NCI-H187 treated with DMSO at 0.1 percent for 48 hours (cell line): Measurements from ENCODE around the gene MAP1LC3B.
"Not testable (repeated sequence)": the region's sequence is repeated elsewhere in the genome, so short reads cannot be mapped to it uniquely, and the experiment has no call there.

ENCODE experiments used
- DNase-seq: peaks from one replicate; lab custom pipeline; 2025; lab: John Stamatoyannopoulos, UW

MAP1LC3B gene

DNA sequence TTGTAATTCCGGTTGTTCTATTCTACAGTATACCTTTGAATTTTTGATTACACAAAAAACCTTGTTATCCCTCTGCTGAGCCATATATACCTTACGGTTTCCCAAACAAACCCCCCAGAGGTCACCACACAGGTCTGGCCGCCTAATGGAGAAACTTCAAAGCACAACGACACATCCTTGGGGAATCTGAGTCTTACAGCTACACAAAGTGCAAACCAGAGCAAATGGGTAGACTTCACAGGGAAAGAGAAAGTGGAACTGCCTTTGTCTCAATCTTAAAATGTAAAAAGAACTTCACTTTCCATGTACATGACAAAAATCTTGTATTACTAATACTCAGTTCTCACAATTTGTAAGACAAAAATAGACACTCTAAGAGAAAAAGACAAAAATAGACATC, 11.3 kb upstream of the MAP1LC3B start:
- no peak for DNase-seq

GRCh38 chr16:87382023-87382785, 9.9 kb upstream of the MAP1LC3B start:
- DNase-seq = no peak

- no peak for DNase-seq
These were observed 8.5 kb upstream of the MAP1LC3B start, which contains the start of gene FBXO31 for GRCh38 chr16:87383505-87384161. FBXO31 (minus strand) TSS chr16:87383776; CDS start chr16:87383744, 32 bp downstream.

- no peak for DNase-seq
These were observed 7.8 kb upstream of the MAP1LC3B start for GRCh38 chr16:87384162-87384874.

GRCh38 chr16:87384875-87385167, 7.3 kb upstream of the MAP1LC3B start:
- not testable (repeated sequence) for DNase-seq

GRCh38 chr16:87387942-87388817, 4.0 kb upstream of the MAP1LC3B start:
- DNase-seq = peak; percentile 90

- DNase-seq = no peak
These were observed 3.4 kb upstream of the MAP1LC3B start for GRCh38 chr16:87388818-87389134.

DNA sequence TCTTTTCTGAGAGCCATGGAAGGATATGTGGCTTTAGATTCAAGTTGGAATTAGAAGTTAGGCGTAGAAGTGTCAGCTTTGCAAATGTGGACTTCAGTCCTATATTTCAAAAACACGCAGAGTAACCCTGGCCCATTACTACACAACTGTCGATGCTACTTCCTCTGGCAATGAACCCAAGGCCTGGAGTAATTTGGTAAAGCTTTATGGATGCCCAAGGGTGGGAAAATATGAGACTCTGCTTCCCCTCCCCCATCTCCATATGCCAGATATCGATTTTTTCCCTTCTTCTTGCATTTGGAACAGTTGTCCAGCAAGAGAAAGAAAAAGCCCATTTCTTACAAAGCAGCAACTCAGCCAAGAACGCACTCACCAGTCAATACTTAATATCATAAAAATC, 2.9 kb upstream of the MAP1LC3B start:
- no peak for DNase-seq

DNA sequence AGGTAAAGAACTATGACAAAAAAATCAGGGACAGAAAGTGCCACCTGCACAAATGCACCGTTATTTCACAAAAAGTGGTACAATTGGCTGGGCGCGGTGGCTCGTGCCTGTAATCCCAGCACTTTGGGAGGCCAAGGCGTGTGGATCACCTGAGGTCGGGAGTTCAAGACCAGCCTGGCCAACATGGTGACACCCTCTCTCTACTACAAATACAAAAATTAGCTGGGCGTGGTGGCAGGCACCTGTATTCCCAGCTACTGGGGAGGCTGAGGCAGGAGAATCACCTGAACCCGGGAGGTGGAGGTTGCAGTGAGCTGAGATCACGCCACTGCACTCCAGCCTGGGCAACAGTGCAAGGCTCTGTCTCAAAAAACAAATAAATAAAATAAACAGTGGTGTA, 2.2 kb upstream of the MAP1LC3B start:
- not testable (repeated sequence) for DNase-seq

DNA sequence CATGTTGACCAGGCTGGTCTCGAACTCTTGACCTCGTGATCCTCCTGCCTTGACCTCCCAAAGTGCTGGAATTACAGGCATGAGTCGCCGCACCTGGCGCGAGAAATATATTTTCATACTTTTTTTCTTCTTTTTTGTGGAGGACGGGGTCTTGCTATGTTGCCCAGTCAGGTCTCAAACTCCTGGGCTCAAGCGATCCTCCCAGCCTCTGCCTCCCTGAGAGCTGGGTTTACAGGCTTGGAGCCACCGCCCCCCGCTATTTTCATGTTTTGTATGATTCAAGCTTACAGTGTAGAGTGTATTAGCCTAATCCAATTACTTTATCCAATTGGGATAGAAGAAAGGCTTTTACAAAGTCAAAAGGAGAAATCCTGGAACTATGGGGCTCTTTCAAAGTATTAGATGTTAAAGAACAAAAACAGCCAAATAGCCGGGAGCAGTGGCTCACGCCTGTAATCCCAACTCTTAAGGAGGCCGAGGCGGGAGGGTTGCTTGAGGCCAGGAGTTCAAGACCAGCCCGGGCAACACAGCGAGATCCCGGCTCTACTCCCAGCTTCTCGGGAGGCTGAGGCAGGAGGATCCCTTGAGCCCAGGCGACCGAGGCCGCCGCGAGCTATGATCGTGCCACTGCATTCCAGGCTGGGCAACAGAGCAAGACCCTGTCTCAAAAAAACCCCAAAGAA, 1.4 kb upstream of the MAP1LC3B start:
- no peak for DNase-seq

GRCh38 chr16:87391324-87391949, 699 bp upstream of the MAP1LC3B start:
- no peak for DNase-seq

DNA sequence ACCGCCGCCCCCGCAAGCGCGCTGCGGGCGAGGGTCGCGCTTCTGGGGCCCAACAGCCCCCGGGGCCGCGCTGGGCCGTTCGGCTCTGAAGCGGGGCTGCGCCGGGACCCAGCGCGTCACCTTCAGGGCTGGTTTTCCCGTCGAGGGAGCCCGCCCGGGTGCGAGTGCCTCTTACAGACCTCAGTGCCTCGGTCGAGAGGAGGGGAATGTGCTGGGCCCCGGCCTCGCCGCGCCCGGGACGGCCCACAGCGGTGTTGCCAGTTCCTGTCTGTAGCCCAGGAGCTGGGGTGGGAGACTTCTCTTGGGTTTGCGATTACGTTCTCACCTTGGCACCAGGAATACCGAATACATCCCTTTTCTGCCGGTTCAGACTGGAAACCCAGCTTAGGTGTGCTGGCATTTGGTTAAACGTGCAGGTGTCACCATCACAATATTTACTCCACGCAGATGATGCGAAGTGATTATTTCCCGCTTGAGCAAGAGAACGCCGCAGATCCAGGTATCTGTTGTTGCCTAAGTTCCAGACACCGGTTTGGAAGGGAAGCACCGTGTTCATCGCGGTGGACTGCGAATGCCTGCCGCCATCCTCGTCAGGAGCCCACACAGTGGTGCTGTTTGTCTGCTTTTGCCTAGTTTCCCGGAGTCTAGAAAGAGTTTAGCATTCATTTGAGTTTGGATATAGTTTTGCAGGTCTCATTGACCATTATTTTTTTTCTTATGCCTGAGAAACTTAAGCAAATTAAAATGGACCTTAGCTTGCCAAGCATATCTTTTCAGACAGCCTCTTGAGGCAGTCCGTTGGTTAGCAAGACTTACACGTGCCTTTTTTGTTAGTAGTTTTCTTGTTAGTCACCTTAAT, 914 bp downstream of the MAP1LC3B start:
- DNase-seq = no peak

- no peak for DNase-seq
These were observed 1.5 kb downstream of the MAP1LC3B start for GRCh38 chr16:87393680-87394055.

GRCh38 chr16:87395181-87395842, 3.2 kb downstream of the MAP1LC3B start:
- no peak for DNase-seq

- no peak for DNase-seq
These were observed 12.9 kb downstream of the MAP1LC3B start for GRCh38 chr16:87404764-87405625.

- no peak for DNase-seq
These were observed 14.5 kb downstream of the MAP1LC3B start for GRCh38 chr16:87406495-87407088.

DNA sequence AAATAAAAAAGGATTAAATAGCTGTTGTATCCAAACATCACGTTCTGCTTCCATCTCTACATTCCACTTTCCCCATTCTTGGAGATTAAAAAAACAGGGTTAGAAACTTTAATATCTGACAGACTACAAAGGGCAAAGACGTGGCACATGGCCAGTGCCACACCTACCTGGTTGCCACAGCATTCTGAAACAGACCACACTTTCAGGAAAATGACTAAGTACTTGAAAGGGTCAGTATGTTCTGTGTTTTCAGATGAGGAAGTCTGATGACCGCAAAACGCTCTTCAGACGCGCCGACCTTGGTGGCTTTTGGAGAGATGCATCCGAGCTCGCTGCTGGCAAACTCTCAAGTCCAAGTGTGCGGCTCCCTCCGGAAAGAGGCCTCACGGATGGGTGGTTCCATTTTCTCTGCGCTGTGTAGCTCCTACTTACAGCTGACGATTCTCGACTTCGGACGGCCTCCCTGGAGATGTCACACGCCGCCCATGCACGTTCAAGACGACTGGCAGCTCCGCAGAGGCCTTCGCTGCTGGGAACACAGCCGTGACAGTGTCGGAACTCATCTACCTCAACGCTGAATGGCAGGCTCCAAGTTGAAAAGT, 15.5 kb downstream of the MAP1LC3B start:
- DNase-seq = no peak

GRCh38 chr16:87409153-87409552, 17.0 kb downstream of the MAP1LC3B start:
- DNase-seq = no peak
